ENCODE data around the gene UBE4A. TPM values are rescaled to one million over a fixed set of nuclear protein-coding genes. Genes with fewer than 3 reads are reported as not detected.

The UBE4A gene
- total RNA-seq, 3 donors from 2014 or later, result 42.3 to 50.1 (median 46.1) TPM

DNA sequence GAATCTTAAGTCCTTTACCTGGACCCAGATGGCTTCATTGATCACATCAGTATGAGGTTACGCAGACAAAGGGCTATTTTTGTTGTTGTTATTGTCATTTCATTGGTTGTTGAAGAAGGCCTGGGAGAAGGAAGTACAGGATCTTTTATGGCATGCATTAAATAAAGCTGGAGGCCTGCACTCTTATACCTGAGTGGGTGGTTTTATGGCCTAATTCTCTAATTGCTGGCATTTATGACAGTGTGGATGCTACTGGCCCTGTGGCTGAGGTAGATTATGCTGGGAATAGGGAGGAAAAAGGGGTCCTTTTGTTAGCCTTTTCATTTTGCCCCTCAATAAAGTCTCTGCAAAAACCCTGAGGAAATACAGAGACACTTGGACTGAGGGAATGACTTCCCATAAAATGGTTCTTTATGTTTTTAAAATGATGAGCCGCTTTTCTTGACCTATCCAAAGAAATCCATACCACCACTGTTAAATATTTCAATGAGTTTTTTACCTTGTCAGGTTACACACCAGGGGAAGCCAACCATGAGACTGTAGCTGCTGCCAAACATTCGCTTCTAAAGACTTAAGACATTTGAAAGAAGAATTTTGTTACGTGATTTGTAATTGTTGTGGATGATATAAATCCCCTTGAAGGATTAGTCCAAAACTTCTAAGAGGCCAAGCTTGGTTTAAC lies 83.6 kb downstream of the UBE4A start:
- Histone ChIP-seq H3K9me3 (no peaks in the 10 kb centered on the region), H3K4me3 (no peak overlapping the region), H3K4me1 (ENCODE audit: low read depth) (peaks cover 31% of the 10 kb centered on the region), H3K36me3 (ENCODE audit: low read depth) (no peaks in the 10 kb centered on the region)
- no peak for TF ChIP-seq CTCF (IDR thresholded peaks at IDR 0.05)
- no peak for DNase-seq
- peak; percentile 80 for ATAC-seq
- intact Hi-C loops (cut with DNase I, micrococcal nuclease), result no loop called here

DNA sequence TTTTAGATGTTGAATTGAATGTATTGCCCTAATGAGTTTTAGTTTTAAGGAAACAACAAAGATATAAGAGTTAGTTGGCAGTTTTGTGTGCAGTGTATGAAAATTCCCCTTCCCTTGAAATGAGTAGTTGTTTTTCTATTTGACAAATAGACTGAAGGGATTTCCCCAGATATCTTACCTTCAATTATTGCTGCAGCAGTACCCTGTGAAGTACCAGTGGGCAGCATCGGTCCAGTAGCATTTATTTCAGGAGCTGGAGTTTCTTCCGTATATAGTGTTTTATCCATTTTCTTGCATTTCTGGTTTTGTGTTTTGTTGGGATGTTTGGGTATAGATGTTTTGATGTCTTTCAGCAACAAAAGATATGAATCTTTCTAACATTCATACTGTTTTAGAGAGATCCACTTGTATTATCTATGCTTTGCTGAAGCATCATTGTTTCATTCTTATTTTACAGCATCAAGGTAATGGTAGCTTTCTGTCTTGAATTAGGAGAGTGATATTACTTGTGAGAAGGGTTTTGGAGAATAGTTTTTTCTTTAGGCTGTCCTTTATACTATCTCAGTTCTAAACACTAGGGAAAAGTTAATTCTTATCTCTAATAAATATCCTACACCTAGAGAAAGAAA lies 84.3 kb downstream of the UBE4A start:
- intact Hi-C loops (cut with DNase I, micrococcal nuclease), result no loop called here
- H3K4me3 ChIP-seq, result no peak overlapping the region
- no peak for DNase-seq
- ATAC-seq, result no peak
- peaks cover 30% of the 10 kb centered on the region for H3K4me1 ChIP-seq (ENCODE audit: low read depth)
- no peak for TF ChIP-seq CTCF (IDR thresholded peaks at IDR 0.05)
- H3K9me3 ChIP-seq, result no peaks in the 10 kb centered on the region
- H3K36me3 ChIP-seq (ENCODE audit: low read depth), result no peaks in the 10 kb centered on the region

DNA sequence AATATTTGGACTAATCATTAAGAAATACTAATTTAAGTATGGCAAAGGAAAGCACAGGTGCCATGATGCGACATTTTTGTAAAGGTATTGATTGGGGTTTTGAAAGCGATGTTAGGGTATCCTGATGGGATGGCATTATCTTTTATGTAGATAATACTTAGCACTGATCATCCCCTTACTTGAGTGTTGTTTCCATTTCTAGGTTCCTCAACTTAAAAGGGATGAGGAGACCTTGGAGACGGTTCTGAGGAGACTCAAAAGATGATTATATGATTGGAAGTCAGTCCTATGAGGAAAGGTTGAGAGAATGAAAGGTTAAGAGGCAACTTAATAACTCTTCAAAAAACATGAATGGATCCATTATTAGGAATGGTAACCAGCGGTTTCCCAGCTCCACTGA lies 88.0 kb downstream of the UBE4A start:
- TF ChIP-seq CTCF (IDR thresholded peaks at IDR 0.05), result no peak
- no peak for DNase-seq
- no peaks in the 10 kb centered on the region for H3K9me3 ChIP-seq
- intact Hi-C loops (cut with DNase I, micrococcal nuclease), result no loop called here
- peaks cover 19% of the 10 kb centered on the region for H3K4me1 ChIP-seq (ENCODE audit: low read depth)
- H3K36me3 ChIP-seq (ENCODE audit: low read depth), result no peaks in the 10 kb centered on the region
- H3K4me3 ChIP-seq, result no peak overlapping the region
- ATAC-seq, result no peak

- no peak for TF ChIP-seq CTCF (IDR thresholded peaks at IDR 0.05)
- intact Hi-C loops (cut with DNase I, micrococcal nuclease), result no loop called here
- Histone ChIP-seq H3K36me3 (ENCODE audit: low read depth) (no peaks in the 10 kb centered on the region), H3K4me3 (no peak overlapping the region), H3K9me3 (no peaks in the 10 kb centered on the region), H3K4me1 (ENCODE audit: low read depth) (peaks cover 11% of the 10 kb centered on the region)
- ATAC-seq, result no peak
- no peak for DNase-seq
These were observed 88.9 kb downstream of the UBE4A start for GRCh38 chr11:118448294-118448693.

Other genes with a start within 250 kb of the UBE4A start
- gene SCN4B, start 206.8 kb upstream of the UBE4A start, total RNA-seq, result 1 to 10 TPM; 1.0 to 2.6 (median 1.2) TPM
- gene SCN2B, start 183.0 kb upstream of the UBE4A start, total RNA-seq, result 1 to 10 TPM in 1 of 3 donors, under 1 TPM in 2; 0.23 to 3.7 (median 0.34) TPM
- gene JAML, start 134.6 kb upstream of the UBE4A start, total RNA-seq, result 10 to 100 TPM in 1 of 3 donors, 1 to 10 TPM in 2; 7.5 to 15.0 (median 7.7) TPM
- 10 to 100 TPM in 1 of 3 donors, 1 to 10 TPM in 2; 4.9 to 19.6 (median 9.0) TPM for gene MPZL3, start 107.2 kb upstream of the UBE4A start, total RNA-seq
- 10 to 100 TPM; 34.4 to 83.1 (median 72.4) TPM for gene MPZL2, start 95.3 kb upstream of the UBE4A start, total RNA-seq
- gene CD3E, start 54.9 kb upstream of the UBE4A start, total RNA-seq, result 1 to 10 TPM; 6.3 to 9.7 (median 9.7) TPM
- gene CD3D, start 16.9 kb upstream of the UBE4A start, total RNA-seq, result 1 to 10 TPM; 4.9 to 8.1 (median 7.7) TPM
- gene CD3G, start 15.3 kb upstream of the UBE4A start, total RNA-seq, result 1 to 10 TPM; 2.8 to 5.1 (median 4.2) TPM
- 100 to 1,000 TPM; 224 to 287 (median 262) TPM for gene ATP5MG, start 42.0 kb downstream of the UBE4A start, total RNA-seq
- 10 to 100 TPM; 49.0 to 89.3 (median 51.4) TPM for gene KMT2A, start 76.9 kb downstream of the UBE4A start, total RNA-seq
- gene TTC36, start 167.9 kb downstream of the UBE4A start, total RNA-seq, result 1 to 10 TPM in 2 of 3 donors, under 1 TPM in 1; 0.63 to 1.3 (median 1.2) TPM
- gene TMEM25, start 171.6 kb downstream of the UBE4A start, total RNA-seq, result 10 to 100 TPM in 1 of 3 donors, 1 to 10 TPM in 2; 7.8 to 18.0 (median 8.5) TPM
- gene IFT46, start 206.3 kb downstream of the UBE4A start, total RNA-seq, result 10 to 100 TPM; 10.7 to 23.0 (median 12.8) TPM
- gene ARCN1, start 212.8 kb downstream of the UBE4A start, total RNA-seq, result 100 to 1,000 TPM; 126 to 134 (median 130) TPM
- 100 to 1,000 TPM in 2 of 3 donors, 10 to 100 TPM in 1; 79.4 to 116 (median 115) TPM for gene PHLDB1, start 248.0 kb downstream of the UBE4A start, total RNA-seq

All from mucosa of descending colon (tissue), 3 donors.